ENCODE data around the gene CHCHD6.

CHCHD6 gene

DNA sequence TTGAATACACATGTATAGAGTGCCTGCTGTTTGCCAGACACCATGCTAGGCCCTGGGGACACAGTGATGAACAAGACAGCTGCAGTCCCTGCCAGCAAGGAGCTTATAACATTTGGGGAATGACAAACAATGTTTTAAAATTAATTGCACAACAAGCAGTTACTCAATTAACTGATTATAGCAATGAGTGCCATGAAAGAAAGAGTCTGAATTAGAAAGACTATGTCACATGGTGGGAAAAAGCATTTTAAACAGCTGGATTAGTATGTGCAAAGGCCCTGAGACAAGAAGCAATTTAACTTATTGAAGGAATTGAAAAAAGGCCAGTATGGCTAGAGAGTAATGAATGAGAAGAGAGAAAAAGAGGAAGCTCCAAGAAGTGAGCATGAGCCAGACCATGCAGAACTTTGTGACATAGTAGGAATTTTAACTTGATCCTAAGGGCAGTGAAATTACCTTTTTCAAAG lies 214.3 kb downstream of the CHCHD6 start:
- in situ Hi-C loops (cut with HindIII; ENCODE audit: low pct_ligation_motif_present, low pct_unique_long_range_greater_than_20kb, low sequenced_read_pairs): no loop called here
- no peak for DNase-seq

DNA sequence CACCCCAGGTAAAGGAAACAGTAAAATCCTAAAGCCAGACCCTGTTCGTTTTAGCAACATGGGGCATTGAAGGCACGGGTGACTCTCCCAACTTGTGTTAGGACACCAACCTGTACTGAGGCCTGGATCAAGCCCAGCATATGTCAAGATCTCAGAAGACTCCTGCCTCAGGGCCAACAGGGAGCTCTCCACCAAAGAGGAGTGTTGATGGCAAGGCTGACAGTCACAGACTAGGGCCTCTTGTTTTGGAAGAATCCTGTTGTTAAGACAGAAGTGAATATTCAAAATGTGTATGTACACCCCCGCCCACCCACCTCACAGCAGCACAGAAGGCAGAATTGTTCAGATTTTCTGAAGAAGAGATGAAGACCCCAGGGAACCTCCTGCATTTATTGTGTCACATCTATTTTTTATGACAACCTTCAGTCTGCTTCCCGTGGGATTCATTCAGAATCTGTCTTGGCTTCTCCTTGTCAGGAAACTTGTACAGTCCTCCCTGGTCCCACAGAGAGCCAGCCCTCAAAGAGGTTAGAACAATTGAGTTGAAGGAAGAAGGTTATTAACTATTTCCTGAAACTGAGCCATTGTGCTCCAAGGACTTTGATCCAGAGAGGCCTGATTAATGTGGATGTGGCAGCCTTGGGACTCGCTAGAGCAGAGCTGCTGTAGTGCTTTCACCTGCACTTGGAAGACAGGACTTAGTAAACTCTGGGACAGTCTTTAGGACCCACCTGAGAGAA lies 217.2 kb downstream of the CHCHD6 start:
- no peak for DNase-seq
- in situ Hi-C loops (cut with HindIII; ENCODE audit: low pct_ligation_motif_present, low pct_unique_long_range_greater_than_20kb, low sequenced_read_pairs): no loop called here

GRCh38 chr3:126922466-126922865 lies 218.4 kb downstream of the CHCHD6 start:
- in situ Hi-C loops (cut with HindIII; ENCODE audit: low pct_ligation_motif_present, low pct_unique_long_range_greater_than_20kb, low sequenced_read_pairs): no loop called here
- DNase-seq: no peak

GRCh38 chr3:126923423-126923822 lies 219.4 kb downstream of the CHCHD6 start:
- in situ Hi-C loops (cut with HindIII; ENCODE audit: low pct_ligation_motif_present, low pct_unique_long_range_greater_than_20kb, low sequenced_read_pairs): no loop called here
- no peak for DNase-seq

GRCh38 chr3:126923895-126924294 lies 219.9 kb downstream of the CHCHD6 start:
- no peak for DNase-seq
- in situ Hi-C loops (cut with HindIII; ENCODE audit: low pct_ligation_motif_present, low pct_unique_long_range_greater_than_20kb, low sequenced_read_pairs): no loop called here

DNA sequence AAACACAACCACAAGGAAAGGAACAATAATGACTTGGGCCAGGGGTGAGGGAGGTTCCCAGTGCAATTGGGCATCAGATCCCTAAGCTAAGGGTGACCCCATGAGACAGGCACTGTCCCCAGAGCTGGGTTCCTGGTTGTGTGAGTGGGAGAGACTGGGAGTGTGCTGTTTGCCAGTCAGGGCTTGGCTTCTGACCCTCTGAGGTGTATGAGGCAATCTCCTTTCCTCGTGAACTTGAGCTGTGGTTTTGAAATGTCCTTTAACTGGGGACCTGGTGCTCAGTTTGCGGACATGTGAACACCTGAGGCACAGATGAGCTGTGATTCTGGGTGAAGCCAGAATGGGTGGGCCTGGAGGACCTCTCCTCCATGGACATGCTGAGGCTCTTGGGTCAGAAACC lies 220.4 kb downstream of the CHCHD6 start:
- in situ Hi-C loops (cut with HindIII; ENCODE audit: low pct_ligation_motif_present, low pct_unique_long_range_greater_than_20kb, low sequenced_read_pairs): no loop called here

DNA sequence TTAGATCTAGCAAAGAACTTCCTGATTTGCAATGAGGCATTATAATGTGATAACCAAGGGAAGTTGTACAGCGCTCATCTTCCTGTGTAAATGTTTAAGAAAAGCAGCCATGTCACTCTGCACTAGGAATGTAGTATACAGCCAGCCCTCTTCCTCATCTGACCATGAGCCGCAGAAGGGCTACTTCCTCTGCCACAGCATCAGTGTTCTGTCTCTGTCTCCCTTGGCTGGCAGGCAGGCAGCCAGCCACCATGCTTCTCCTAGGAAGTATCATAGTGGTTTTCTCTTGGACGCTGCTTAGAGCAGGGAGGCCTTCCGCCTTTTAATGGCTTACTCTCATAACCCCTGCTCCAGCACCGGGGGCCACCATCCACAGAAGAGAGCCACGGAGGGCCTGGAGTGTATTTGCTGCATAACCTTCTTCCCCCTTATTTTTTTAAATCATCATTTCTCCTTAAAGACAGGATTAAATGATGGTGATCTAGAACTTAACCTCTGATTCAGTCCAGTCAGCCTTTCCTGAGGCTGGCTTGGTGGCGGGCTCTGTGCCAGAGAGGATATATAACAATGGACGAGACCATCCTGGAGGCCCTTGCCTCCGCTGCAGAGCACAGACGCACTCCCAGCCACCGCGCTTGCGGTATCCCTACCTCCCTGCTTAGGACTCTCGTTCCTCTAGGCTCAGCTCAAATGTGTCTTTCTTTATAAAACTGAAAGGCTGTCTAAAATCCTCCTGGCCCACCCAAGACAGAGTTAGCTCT lies 221.6 kb downstream of the CHCHD6 start:
- in situ Hi-C loops (cut with HindIII; ENCODE audit: low pct_ligation_motif_present, low pct_unique_long_range_greater_than_20kb, low sequenced_read_pairs): no loop called here
- no peak for DNase-seq

More for the DNA sequence above, 220.4 kb downstream of the CHCHD6 start:
- DNase-seq: no peak

- DNase-seq: peak; percentile 50
- in situ Hi-C loops (cut with HindIII; ENCODE audit: low pct_ligation_motif_present, low pct_unique_long_range_greater_than_20kb, low sequenced_read_pairs): no loop called here
Measured at GRCh38 chr3:126926684-126927400, 222.8 kb downstream of the CHCHD6 start.

- in situ Hi-C loops (cut with HindIII; ENCODE audit: low pct_ligation_motif_present, low pct_unique_long_range_greater_than_20kb, low sequenced_read_pairs): no loop called here
- no peak for DNase-seq
Measured at GRCh38 chr3:126927401-126927750, 223.3 kb downstream of the CHCHD6 start.

DNA sequence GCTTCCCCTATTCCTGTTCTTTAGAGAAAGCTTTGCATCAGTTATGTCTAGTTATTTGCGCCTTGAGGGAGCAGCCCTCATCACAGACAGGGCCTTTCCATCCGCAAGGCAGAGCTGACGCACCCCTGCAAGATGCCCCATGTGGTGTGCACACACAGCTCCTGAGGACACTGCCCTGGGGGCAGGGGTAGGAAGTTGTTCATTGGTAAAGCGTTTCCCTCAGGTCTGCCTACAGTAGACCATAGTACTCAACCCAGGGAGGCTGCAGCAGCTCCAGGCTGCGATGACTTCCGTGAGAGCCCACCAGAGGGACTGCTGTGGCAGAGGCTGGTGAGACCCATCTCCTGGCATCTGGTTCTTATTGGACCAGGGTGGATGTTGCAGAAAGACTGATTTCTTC lies 223.8 kb downstream of the CHCHD6 start:
- DNase-seq: no peak
- in situ Hi-C loops (cut with HindIII; ENCODE audit: low pct_ligation_motif_present, low pct_unique_long_range_greater_than_20kb, low sequenced_read_pairs): no loop called here

DNA sequence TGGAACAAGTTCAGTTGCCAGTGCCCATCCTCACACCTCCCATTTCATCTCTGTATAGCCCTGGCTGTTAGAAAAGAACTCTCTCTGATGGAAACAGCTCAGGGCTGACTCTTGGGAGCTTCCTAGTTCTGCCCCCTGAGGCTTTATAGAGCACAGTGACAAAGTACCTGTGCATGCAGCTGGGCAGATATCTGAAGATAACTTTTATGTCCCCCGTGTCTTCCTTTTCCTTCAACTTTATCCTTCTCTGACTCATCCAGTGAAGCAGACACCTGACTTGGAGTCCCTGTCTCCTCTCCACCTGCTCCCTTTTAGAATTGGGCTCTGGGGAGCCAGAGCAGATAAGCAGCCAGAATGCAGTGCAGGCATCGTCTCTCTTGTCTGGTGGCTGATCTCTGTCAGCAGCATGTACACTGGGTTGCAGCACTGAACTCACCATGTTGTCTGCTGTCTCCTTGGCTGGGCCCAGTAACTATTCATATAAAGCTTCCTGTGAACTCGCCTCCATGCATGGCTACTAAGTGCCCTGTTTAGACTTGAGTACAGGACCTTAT lies 225.0 kb downstream of the CHCHD6 start:
- in situ Hi-C loops (cut with HindIII; ENCODE audit: low pct_ligation_motif_present, low pct_unique_long_range_greater_than_20kb, low sequenced_read_pairs): no loop called here
- DNase-seq: no peak

GRCh38 chr3:126930936-126931600 lies 227.0 kb downstream of the CHCHD6 start:
- in situ Hi-C loops (cut with HindIII; ENCODE audit: low pct_ligation_motif_present, low pct_unique_long_range_greater_than_20kb, low sequenced_read_pairs): no loop called here
- DNase-seq: no peak

GRCh38 chr3:126931806-126932187 lies 227.8 kb downstream of the CHCHD6 start:
- DNase-seq: no peak
- in situ Hi-C loops (cut with HindIII; ENCODE audit: low pct_ligation_motif_present, low pct_unique_long_range_greater_than_20kb, low sequenced_read_pairs): no loop called here

- DNase-seq: no peak
- in situ Hi-C loops (cut with HindIII; ENCODE audit: low pct_ligation_motif_present, low pct_unique_long_range_greater_than_20kb, low sequenced_read_pairs): no loop called here
Measured at GRCh38 chr3:126932188-126932931, 228.3 kb downstream of the CHCHD6 start.

DNA sequence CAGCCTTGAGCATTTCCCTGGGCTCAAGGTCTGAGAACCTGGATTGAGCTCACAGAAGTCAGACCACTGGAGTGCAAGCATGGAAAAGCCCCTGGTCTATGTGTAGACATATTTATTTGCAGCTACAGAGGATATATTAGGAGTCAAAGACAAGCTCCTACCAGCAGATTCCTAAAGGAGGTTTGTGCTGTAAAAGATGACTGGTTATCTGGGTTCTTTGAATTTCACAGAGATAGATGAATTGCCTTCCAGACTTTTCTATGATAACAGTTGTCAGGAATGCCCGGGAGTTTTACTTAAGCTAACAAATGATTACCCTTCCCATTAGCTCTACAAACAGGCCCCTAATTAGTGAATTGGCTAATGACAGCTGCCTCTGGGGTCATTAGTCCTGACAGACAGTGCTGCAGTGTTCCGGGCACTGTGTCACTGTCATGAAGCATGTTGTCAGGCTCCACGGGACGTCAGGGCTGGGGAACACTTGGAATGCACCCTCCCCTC lies 230.0 kb downstream of the CHCHD6 start:
- DNase-seq: no peak
- in situ Hi-C loops (cut with HindIII; ENCODE audit: low pct_ligation_motif_present, low pct_unique_long_range_greater_than_20kb, low sequenced_read_pairs): no loop called here

DNA sequence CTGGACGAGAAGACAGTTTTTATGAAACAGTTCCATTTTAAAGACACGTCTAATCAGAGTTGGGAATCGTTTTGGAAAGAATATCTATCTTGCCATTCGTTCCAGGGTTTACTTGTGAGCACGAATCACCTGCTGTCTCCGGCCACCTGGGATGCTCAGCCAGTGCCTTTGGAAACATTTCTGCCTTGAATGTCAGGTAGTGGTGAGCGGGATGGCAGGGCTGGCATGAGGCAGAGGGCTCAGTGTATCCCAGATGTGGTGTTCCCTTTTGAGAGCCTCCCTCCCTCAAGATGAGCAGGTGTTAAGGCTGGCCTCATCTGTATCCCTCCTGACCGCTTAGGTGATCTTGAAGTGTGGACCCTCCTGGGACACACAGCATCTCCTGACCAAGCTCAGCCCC lies 231.0 kb downstream of the CHCHD6 start:
- in situ Hi-C loops (cut with HindIII; ENCODE audit: low pct_ligation_motif_present, low pct_unique_long_range_greater_than_20kb, low sequenced_read_pairs): no loop called here

GRCh38 chr3:126935756-126936509 lies 231.9 kb downstream of the CHCHD6 start:
- no peak for DNase-seq
- in situ Hi-C loops (cut with HindIII; ENCODE audit: low pct_ligation_motif_present, low pct_unique_long_range_greater_than_20kb, low sequenced_read_pairs): no loop called here

More for the DNA sequence above, 231.0 kb downstream of the CHCHD6 start:
- no peak for DNase-seq
